ENCODE data around the gene FKBP8.
A peak's percentile ranks its signal among the peaks of the same experiment; 100 is the strongest.
"Not testable (repeated sequence)": the region's sequence is repeated elsewhere in the genome, so short reads cannot be mapped to it uniquely, and the experiment has no call there.

The FKBP8 gene

DNA sequence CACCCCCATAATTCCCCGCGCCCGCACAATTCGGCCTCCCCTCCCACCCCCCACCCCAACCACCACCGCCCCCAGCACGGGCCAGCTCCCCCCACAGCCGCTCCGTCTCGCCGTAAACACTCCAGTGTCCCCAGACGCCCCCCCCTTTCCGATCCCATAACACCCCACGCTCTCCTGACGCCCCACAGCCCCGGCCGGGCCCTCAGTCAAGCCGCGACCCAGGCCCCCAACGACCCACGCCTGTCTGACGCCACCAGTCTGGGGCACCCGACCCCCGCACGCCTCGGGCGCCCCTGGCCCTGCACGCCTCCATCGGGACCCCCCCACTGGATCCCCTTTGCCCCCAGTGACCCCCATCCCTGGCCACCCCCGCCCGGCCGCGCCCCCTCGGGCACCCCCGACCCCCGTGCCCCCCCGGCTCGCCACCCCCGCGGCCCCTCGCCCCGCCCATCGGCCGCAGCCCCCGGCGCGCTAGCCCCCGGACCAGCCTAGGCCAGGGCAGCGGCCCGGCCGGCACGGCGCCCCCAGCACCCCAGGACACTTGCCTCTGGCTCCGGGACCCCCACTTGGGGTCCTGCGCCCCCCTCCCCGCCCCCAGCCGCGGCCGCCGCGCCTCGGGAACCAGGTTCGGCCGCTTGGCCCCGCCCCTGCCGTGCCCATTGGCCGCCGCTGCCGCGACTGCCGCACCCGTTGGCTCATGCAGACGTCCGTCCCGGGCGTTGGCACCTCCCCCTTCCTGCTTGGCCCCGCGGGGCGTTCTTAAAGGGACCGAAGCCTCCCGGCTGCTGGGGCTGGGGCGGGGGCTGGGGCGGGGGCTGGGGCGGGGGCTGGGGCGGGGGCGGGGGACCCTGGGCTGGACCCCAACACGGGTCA is at the start of gene FKBP8:
FKBP8 (minus strand) TSS at position 633 of the 873 bp plus-strand sequence. CDS start 1,603 bp downstream, outside the sequence.
- DNase-seq = peak; percentile 75

DNA sequence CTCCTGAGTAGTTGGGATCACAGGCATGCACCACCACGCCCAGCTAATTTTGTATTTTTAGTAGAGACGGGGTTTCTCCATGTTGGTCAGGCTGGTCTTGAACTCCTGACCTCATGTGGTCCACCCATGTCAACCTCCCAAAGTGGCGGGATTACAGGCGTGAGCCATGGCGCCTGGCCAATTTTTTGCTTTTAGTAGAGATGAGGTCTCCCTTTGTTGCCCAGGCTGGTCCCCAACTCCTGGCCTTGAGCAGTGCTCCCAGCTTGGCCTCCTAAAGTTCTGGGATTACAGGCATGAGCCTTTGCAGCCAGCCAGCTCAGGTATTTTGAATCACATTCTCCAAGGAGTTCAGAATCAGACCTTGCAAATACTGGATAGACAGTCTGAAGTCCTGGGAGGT is 49.4 kb upstream of the FKBP8 start:
- not testable (repeated sequence) for DNase-seq

DNA sequence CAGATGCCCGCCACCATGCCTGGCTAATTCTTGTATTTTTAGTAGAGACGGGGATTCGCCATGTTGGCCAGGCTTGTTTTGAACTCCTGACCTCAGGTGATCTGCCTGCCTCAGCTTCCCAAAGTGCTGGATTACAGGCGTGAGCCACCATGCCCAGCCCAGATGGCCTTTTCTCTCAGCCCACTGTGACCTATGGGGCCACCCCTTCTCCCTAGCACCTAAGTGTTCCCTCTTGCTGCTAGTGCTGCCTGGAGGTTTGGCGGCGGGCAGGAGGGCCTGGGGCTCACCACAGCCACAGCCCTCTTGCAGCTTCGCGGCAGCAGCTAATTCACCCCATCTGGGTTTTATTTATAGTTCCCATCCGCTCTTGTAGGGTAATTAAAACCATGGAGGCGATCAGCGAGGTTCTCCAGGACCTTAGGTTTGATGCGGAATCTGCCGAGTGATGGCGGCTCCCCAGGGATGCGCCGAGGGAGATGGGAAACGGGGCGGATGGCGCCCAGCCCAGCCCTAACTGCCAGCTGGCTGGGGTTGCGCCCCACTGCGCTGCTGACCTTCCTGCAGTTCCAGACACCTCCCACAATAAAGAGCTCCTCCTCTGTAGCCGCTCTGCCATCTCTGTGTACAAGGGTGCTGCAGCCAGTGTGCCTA is 48.5 kb upstream of the FKBP8 start:
- DNase-seq = no peak

- DNase-seq = no peak
These were observed 47.2 kb upstream of the FKBP8 start for GRCh38 chr19:18590273-18591272.

- DNase-seq = peak; percentile 14
These were observed 46.3 kb upstream of the FKBP8 start for GRCh38 chr19:18589380-18590272.

- peak; percentile 32 for DNase-seq
These were observed 45.4 kb upstream of the FKBP8 start, which contains the start of gene REX1BD for GRCh38 chr19:18588611-18589379. Gene REX1BD, plus strand, starts transcription at chr19:18588798. Its CDS starts 4 bp downstream, at chr19:18588802.

- no peak for DNase-seq
These were observed 44.7 kb upstream of the FKBP8 start for GRCh38 chr19:18587962-18588610.

DNA sequence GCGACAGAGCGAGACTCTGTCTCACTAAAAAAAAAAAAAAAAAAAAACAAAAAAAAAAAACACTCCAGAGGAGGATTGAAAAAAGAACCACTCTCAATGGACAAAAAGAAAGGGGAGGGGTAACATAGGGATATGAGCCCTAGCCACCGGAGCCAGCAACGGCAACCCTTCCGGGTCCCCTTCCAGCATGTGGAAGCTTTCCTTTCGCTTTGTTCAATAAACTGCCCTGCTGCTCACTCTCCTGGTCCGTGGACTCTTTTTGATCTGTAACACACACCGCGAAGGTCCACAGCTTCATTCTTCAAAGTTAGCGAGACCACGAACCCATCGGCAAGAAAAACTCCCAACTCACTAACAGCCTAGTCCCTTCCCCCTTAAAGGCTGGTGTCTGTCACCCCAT is 44.2 kb upstream of the FKBP8 start:
- DNase-seq = no peak

DNA sequence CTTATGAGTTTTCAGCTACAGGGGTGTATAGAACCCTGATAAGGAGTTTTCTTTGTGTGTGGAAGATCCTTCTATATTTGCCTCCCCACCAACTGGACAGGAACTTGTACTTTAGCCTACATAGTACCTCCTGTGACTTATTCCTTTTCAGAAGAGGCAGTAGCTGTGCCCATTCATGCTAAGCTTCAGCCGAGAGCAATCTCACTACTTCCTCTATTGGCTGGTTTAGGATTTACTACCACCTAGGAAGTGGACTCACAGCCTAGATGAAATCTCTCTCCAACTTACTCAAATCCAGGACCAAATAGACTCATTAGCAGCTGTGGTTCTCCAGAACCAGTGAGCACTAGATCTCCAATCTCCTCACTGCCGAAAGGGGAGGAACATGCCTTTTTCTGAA is 42.9 kb upstream of the FKBP8 start:
- DNase-seq = no peak

DNA sequence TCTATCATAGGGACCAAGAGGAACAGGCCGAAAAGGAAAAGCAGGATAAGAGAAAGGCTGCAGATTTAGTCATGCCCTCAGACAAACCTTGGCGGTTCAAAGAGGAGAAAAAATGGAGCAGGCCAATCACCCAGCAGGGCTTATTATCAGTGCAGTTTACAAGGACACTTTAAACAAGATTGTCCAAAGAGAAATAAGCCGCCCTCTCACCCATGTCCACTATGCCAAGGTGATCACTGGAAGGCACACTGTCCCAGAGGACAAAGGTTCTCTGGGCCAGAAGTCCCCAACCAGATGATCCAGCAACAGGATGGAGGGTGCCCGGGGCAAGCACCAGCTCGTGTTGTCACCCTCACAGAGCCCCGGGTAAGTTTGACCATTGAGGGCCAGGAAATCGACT is 36.9 kb upstream of the FKBP8 start:
- DNase-seq = no peak

DNA sequence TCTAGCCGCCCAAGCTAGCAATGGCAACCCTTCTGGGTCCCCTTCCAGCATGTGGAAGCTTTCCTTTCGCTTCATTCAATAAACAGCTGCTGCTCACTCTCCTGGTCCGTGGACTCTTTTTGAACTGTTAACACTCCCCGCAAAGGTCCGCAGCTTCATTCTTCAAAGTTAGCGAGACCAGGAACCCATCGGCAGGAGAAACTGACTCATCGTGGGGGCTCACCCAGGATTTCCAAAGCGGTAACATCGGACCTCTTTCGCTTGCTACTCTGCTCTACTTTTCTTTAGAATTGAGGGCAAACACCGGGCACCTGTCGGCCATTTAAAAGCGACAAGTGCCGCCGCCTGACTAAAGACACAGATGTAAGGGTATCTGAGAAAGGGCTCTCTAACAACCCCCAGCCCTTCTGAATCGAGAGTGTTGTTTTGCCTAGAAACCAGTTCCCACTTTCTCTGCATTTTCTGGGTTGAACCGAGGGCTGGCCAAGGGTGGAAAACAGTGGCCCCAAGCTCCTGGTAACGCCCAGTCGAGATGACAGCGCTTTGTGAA is 34.1 kb upstream of the FKBP8 start:
- no peak for DNase-seq

GRCh38 chr19:18576383-18576782 is 33.0 kb upstream of the FKBP8 start:
- DNase-seq = no peak

DNA sequence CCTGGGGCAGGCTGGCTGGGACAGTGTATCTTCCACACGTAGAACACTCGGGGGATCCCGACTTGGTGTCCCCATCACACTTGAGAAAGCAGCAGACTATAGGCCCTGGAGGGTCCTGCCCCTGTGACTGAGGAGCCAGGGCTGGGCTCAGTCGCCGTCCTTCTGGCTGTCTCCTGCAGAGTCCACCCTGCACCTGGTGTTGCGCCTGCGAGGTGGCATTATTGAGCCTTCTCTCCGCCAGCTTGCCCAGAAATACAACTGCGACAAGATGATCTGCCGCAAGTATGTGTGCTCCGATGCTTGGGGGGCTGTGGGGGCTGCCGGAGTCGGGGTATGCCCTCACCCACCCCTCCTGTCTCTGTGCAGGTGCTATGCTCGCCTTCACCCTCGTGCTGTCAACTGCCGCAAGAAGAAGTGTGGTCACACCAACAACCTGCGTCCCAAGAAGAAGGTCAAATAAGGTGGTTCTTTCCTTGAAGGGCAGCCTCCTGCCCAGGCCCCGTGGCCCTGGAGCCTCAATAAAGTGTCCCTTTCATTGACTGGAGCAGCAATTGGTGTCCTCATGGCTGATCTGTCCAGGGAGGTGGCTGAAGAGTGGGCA is 31.4 kb upstream of the FKBP8 start:
- no peak for DNase-seq

GRCh38 chr19:18571564-18572344 is 28.4 kb upstream of the FKBP8 start, which contains the start of gene UBA52:
Gene UBA52, plus strand, starts transcription at chr19:18571857. Its CDS starts 1,444 bp downstream, at chr19:18573301.
- DNase-seq = peak; percentile 97

DNA sequence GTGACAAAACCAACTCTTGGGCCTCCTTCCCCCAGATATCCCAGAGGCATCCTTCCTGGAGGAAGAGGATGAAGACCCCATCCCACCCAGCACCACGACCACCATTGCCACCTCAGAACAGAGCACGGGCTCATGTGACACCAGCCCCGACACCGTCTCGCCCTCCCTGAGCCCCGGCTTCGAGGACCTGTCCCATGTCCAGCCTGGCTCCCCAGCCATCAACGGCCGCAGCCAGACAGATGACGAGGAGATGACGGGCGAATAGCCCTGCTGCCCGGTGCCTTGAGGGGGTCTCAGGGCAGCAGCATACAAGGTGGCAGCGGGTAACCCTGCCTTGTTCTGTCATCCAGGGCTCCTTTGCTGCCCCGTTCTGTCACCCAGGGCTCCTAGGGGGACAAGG is 25.0 kb upstream of the FKBP8 start:
- DNase-seq = no peak

- no peak for DNase-seq
These were observed 23.6 kb upstream of the FKBP8 start for GRCh38 chr19:18566953-18567352.

GRCh38 chr19:18562086-18562485 is 18.7 kb upstream of the FKBP8 start:
- DNase-seq = no peak

- no peak for DNase-seq
These were observed 16.3 kb upstream of the FKBP8 start for GRCh38 chr19:18559685-18560084.

DNA sequence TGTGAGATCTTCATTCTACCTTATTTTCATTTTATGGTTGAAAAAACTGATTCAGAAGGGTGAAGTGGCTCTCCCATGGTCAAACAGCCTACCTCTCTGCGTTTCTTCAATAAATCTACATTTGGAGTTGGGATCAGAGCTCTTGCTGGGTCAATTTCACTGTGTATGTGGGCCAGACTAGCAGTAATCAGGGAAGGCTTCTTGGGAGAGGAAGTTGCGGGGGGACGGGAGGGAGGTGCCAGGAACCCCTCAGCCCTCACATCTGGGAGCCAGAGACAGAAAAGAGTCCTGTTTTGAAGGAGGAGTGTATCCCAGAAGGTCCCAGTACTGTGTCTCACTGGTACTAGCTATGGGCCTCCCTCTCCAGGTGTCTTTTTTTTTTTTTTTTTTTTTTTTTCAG is 15.2 kb upstream of the FKBP8 start:
- DNase-seq = no peak
